Ammon's horn (tissue), 1 donor: Measurements from ENCODE around the gene ALB.
"Not testable (repeated sequence)": the region's sequence is repeated elsewhere in the genome, so short reads cannot be mapped to it uniquely, and the experiment has no call there.

Source experiments
- DNase-seq: peaks from one replicate; pipeline ENCODE4 v3.0.0-alpha.2; 2016; ENCODE audit warnings: low spot score

Gene ALB

DNA sequence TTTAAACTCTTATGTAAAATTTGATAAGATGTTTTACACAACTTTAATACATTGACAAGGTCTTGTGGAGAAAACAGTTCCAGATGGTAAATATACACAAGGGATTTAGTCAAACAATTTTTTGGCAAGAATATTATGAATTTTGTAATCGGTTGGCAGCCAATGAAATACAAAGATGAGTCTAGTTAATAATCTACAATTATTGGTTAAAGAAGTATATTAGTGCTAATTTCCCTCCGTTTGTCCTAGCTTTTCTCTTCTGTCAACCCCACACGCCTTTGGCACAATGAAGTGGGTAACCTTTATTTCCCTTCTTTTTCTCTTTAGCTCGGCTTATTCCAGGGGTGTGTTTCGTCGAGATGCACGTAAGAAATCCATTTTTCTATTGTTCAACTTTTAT, at the start of gene ALB:
TSS of gene ALB (plus strand) at position 246 of the 400 bp plus-strand sequence. CDS start at position 287, 41 bp downstream.
- DNase-seq, result no peak

DNA sequence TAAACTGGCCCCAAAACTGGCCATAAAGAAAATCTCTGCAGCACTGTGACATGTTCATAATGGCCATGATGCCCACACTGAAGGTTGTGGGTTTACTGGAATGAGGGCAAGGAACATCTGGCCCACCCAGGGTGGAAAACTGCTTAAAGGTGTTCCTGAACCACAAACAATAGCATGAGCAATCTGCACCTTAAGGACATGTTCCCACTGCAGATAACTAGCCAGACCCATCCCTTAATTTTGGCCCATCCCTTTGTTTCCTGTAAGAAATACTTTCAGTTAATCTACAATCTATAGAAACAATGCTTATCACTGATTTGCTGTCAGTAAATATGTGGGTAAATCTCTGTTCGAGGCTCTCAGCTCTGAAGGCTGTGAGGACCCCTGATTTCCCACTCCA, 46.9 kb upstream of the ALB start:
- not testable (repeated sequence) for DNase-seq

DNA sequence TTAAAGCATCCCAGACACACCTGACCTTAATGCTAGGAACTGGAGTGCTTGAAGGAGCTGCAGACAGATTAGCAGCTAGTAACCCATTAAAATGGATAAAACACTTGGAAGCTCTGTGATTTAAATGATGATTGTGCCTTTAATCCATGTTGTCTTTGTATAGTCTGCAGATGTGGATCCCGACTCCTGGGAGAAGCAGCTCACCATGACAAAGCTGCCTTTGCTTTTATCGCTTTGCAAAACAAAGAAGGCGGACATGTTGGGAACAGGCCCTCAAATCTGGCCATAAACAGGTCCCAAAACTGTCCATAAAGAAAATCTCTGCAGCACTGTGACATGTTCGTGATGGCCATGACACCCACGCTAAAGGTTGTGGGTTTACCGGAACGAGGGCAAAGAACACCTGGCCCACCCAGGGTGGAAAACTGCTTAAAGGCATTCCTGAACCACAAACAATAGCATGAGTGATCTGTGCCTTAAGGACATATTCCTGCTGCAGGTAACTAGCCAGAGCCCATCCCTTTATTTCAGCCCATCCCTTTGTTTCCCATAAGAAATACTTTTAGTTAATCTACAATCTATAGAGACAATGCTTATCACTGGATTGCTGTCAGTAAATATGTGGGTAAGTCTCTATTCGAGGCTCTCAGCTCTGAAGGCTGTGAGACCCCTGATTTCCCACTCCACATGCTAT, 34.4 kb upstream of the ALB start:
- not testable (repeated sequence) for DNase-seq

DNA sequence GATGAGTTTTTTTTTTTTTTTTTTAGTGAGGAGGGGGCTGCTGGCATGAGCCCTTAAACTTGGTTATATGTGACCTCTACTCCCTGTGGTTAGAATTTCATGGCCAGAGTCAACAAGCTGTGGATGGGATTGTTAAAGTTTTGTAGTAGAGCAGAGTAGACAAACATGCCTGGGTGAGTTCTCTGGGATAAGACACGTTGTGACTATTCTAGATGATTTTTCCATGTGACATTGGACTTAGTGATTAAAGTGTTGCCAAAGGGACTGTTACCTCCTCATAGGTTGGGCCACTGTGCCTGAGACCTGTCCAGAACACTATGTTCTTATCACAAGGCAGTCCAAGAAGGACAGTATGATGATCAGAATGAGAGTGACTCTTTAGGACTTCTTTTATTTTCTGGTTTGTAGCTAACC, 28.8 kb upstream of the ALB start:
- DNase-seq, result no peak

DNA sequence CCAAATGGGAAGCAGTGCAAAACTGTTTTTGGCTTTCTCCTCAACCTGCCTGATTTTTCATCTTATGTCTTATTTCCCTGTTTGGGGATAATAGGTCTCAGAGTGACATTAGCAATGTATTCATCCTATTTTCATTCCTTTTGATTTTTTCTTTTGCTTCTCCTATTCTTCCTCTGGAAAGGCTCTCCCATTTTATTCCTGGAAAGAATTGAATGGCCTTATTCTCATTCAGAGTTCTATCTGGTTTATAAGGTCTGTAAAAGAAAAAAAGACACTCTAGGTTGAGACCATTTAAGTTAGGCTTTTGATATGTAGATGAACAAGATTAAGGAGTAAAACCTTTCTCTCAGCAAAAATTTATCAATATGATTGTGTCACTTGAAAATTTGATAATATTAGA, 27.8 kb upstream of the ALB start:
- no peak for DNase-seq

DNA sequence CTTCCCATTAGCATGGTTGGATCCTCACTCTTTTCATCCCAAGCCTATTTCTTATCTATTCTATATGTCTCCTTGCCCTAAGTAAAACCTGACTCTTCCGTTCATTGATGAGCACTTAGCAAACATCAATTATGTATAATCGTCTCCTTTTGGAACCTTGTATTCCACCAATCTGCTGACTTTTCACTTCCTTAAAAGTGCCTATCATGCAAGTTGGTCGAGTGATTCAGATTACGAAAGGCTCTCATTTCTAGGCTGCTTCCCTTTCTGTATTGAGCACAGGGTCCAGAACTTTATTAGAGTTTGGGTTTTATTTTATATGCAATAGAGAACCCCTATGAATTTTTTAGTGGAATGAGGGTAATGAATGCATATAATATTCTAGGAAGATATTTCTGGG, 27.1 kb upstream of the ALB start:
- no peak for DNase-seq

DNA sequence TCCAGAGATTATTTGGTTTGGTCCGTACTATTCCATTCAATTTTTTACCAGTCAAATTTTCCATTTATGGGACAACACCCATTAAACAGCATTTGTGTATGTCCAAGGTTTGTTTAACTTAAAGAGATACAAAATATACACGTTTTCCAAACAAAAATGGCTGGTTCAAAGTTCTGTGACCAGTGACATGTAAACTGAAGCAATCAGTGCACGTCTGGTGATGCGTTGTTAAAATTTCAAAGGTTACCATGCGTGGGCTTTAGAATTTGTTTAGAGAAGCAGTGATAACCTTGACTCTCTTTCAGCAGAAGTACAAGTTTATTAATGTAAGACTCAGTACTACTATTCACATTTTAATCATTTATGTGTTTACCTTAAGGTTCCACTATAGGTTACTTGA, 25.2 kb upstream of the ALB start:
- DNase-seq, result no peak

DNA sequence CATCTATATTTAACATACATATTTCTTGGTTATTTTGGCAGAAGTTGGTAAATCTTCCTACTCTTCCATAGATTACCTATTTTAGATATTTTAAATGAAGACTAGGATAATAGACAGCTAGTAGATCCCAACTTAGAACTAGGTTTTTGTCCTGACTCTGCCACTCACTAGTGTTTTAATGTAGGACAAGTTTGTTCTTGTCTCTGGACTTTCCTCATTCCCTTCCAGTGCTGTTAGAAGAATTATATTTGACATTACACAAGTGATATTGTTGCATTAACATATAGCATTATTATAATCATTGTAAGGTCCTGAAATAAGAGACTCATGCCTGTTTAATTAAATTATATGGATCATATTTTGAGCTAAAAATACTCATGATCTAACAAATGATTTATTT, 24.1 kb upstream of the ALB start:
- no peak for DNase-seq

DNA sequence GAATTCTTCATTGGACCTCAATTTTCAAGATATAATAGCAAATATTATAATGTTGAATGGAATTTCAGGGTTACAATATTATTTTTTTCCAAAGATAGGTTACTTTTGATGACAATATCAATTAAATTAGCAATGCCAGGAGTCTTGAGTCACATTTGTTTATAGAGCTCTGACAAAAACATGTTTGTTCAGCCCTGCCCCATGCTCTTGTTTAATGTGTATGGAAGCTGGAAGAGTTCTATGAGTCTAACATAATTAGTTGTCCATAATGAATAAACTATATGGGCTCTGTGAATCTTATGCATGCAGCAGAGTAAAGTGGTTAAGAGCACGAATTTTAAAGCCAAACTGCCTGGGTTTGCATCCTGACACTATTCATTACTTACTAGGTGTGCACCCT, 22.9 kb upstream of the ALB start:
- DNase-seq, result no peak

DNA sequence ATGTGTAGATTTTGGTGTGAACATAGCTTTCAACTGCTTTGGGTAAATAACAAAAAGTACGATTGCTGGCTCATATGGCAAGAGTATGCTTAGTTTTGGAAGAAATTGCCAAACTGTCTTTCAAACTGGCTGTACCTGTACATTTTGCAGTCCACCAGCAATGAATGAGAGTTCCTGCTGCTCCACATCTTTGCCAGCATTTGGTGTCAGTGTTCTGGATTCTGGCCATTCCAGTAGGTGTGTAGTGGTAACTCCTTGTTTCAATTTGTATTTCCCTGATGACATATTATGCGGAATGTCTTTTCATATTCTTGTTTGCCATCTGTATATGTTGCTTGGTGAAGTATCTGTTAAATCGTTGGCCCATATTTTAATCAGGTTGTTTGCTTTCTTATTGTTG, 20.6 kb upstream of the ALB start:
- no peak for DNase-seq

DNA sequence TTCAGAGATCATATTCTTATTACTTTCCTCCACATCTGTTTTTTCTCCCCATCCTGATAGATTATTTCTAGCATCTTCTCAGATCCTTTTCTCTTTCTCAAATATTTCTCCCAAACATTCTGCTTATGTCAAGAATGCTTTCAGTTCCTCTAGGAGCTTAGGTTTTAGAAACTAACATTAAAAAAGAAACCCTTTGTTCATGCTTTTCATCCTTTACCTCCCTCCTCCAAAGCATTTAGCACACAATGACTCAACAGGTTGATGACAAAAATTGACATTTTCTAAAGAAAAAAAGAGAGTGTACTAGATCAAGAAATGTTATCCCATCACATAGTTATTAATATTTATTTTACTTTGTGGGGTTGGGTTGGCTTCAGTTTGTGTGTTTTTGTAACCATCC, 16.5 kb upstream of the ALB start:
- no peak for DNase-seq

DNA sequence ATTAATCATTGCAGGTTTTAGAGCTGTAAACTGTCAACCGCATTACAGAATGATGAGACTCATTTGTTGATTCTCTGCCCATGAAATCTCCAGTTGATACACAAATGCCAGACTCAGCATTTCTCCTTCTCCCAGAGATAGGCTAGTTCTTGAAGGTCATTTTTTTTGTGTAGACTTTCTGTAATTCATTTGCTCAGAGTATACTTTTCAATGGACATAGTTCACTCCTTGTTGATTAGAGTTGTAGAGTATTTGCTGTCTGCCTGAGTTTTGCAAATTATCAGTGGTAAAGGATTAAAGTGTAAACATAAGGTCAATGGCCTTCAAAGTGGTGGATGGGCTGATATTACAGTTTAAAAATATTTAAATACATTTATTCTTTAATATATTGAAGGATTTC, 15.2 kb upstream of the ALB start:
- DNase-seq, result no peak

DNA sequence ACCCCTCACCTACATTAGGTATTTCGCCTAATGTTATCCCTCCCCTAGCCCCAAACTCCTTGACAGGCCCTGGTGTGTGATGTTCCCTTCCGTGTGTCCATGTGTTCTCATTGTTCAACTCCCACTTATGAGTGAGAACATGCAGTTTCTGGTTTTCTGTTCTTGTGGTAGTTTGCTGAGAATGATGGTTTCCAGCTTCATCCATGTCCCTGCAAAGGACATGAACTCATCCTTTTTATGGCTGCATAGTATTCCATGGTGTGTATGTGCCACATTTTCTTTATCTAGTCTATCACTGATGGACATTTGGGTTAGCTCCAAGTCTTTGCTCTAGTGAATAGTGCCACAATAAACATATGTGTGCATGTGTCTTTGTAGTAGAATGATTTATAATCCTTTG, 14.4 kb upstream of the ALB start:
- not testable (repeated sequence) for DNase-seq

DNA sequence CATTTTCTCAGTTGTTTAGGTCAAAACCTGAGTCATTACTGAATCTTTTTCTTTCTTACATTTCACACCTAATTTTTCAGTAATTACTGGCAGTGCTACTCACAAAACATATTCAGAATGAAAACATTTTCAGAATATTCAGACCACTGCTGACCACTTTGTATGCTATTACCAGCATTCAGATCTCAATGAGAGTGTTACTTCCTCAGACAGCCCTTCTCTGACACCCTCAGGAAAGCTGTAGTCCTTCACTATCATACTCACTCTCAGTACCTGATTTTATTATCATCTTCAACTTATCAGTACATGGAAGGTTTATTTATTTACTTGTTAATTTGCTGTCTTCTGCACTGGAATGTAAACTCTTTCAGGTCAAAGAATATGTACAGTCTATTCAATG, 12.3 kb upstream of the ALB start:
- DNase-seq, result no peak

DNA sequence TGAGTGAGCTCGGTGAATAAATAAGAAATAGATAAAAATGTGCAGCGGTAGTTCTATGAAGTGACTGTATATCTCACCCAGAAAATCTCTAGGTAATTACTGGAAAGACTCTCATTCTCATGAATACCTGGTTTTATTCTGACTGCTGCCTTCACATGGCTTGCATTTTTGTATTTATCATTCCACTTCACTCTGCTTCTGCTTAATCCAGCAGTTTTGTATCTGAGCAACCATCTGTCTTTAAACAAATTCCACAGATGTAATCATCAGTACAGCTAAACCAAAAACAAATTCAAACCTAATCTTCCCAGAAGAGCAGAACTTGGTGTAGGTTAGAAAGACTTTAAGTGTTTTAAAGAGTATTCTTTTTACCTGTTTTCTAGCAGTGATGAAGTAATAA, 11.2 kb upstream of the ALB start:
- no peak for DNase-seq

DNA sequence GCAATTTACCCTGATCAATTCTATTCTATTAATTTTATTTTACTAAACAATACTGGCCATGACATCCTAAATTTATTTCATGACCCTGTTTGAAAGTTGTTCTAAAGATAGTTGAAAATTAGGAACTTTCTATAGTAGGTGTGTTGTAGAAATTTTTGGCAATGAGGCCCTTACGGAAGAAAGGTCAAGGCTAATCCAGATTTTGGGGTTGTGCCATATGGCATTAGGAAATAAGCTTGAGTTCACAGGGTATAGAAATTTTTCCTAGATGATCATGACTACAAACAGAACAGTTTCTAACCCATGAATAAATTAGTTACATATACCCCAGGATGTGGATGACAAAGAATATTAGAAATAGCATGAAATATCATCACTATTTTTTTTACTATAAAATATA, 7.8 kb upstream of the ALB start:
- no peak for DNase-seq

DNA sequence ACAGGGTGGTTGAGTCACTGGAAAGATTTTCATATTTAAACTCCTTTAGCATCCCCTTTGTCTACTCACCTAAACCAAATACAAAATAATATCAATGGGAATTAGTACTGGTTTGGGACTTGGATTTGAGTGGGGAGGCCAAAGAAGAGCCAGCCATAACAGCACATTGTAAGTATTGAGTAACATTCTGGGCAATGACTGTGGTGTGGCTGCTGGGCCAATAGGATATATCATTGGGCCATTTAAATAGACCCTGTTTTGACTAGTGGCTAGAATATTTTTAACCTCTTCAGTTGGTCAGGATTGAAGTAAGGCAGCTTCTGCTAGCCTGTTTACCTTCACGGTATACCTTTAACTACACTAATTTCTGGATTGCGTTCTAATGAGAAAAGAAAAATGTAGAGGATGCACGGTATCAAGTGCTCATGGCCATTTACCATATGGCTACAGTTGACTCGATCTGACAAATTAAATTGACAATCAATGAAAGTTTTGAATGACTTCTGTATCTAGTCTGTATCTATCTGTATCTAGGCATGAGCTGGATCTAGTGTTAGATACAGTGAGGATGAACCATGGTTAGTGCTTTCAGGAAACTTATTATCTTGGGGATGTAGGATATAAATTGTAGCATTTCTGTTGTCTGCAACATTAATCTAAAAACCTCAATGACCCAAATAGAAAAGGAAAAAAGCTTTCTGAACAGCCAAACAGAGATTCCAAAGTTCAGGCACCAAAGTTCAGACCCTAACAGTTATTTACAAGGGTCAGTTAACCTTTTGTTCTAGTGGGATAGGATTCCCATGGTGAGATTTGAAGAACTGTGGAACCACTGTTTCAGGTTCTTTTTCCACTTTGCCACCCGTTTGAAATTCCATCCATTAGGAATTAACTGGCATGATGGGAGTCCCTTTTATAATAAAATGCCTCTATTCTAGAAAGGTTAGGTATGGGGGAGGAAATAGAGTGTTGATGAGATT, 6.8 kb upstream of the ALB start:
- DNase-seq, result no peak

DNA sequence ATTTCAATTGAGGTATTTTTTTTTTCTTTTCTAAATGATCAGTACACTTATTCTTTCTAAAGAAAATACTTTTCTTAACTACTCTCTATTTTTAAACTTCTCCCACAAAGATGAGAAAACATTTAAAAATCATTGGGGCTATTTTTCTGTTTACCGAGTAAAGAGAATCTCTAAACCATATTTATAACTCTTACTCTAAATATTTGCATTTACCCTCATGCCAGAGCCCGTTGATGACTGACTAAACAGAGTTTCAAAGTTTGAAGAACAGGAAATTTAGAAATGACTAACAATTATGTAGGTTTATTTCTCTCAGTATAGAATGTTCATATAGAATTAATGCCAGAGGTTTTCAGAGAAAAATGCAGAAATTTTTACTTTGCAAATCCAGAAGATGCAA, 2.7 kb upstream of the ALB start:
- DNase-seq, result no peak

DNA sequence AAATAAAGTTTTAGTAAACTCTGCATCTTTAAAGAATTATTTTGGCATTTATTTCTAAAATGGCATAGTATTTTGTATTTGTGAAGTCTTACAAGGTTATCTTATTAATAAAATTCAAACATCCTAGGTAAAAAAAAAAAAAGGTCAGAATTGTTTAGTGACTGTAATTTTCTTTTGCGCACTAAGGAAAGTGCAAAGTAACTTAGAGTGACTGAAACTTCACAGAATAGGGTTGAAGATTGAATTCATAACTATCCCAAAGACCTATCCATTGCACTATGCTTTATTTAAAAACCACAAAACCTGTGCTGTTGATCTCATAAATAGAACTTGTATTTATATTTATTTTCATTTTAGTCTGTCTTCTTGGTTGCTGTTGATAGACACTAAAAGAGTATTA, 370 bp downstream of the ALB start:
- DNase-seq, result no peak

DNA sequence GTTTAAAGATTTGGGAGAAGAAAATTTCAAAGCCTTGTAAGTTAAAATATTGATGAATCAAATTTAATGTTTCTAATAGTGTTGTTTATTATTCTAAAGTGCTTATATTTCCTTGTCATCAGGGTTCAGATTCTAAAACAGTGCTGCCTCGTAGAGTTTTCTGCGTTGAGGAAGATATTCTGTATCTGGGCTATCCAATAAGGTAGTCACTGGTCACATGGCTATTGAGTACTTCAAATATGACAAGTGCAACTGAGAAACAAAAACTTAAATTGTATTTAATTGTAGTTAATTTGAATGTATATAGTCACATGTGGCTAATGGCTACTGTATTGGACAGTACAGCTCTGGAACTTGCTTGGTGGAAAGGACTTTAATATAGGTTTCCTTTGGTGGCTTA, 1.1 kb downstream of the ALB start:
- DNase-seq, result no peak

DNA sequence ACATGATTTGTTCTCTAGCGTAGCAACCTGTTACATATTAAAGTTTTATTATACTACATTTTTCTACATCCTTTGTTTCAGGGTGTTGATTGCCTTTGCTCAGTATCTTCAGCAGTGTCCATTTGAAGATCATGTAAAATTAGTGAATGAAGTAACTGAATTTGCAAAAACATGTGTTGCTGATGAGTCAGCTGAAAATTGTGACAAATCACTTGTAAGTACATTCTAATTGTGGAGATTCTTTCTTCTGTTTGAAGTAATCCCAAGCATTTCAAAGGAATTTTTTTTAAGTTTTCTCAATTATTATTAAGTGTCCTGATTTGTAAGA, 2.4 kb downstream of the ALB start:
- no peak for DNase-seq

DNA sequence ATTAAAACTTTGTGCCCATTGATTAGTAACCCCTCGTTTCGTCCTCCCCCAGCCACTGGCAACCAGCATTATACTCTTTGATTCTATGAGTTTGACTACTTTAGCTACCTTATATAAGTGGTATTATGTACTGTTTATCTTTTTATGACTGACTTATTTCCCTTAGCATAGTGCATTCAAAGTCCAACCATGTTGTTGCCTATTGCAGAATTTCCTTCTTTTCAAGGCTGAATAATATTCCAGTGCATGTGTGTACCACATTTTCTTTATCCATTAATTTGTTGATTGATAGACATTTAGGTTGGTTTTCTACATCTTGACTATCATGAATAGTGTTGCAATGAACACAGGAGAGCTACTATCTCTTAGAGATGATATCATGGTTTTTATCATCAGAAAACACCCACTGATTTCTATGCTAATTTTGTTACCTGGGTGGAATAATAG, 3.2 kb downstream of the ALB start:
- DNase-seq, result no peak

DNA sequence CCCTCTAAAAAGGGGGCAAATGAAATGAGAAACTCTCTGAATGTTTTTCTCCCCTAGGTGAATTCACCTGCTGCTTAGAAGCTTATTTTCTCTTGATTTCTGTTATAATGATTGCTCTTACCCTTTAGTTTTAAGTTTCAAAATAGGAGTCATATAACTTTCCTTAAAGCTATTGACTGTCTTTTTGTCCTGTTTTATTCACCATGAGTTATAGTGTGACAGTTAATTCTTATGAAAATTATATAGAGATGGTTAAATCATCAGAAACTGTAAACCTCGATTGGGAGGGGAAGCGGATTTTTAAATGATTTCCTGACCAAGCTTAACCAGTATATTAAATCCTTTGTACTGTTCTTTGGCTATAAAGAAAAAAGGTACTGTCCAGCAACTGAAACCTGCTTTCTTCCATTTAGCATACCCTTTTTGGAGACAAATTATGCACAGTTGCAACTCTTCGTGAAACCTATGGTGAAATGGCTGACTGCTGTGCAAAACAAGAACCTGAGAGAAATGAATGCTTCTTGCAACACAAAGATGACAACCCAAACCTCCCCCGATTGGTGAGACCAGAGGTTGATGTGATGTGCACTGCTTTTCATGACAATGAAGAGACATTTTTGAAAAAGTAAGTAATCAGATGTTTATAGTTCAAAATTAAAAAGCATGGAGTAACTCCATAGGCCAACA, 4.2 kb downstream of the ALB start:
- DNase-seq, result no peak
